ENCODE results near the gene RIT1.

Gene RIT1, protein sequence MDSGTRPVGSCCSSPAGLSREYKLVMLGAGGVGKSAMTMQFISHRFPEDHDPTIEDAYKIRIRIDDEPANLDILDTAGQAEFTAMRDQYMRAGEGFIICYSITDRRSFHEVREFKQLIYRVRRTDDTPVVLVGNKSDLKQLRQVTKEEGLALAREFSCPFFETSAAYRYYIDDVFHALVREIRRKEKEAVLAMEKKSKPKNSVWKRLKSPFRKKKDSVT

DNA sequence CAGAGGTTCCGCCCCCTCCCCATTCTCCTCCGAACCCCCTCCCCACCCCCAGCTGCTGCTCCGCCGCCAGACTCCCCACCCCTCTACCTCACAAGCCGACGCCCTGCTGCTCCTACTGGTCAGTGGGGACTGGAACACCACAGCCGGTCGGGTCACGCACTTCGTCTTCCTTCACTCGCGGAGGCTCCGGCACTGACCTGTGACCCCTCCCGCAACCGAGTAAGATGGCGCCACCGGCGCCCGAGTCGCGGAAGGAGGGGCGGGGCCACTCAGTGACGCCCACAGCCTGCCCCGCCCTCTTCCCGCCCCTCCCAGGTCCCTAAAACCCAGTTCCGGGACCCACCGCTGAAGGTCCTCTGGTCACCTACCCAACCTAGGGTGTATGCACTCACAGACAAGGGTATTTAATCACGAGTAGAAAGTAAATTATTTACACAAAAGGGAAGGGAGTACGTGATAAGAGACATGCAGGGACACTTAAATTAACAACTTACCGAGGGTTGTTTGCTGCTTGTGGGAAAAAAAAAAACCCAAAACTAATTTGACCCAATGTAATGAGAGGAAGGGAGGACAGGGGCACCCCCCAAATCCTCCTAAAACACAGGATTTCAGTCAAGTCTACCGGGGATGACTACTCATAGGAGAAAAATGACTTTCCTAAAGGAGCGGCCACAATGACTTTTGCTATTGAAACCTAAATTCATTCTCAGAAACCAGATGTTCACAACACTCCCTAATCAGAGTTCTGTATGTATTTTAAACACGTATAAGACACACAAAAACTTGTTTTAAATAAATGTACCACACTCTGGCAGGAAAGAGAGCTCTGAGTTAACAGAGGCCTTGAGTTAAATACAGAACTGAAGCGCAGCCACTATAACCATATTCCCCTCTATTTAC, at the start of gene RIT1:
Gene RIT1, minus strand, starts transcription at position 194 of the 900 bp plus-strand sequence. CDS start 588 bp downstream, outside the sequence.
- peaks cover 7% of the 10 kb centered on the region for H3K36me3 ChIP-seq (ENCODE audit: control insufficient read depth, insufficient read depth, low read length)
- no peaks in the 10 kb centered on the region for H3K27me3 ChIP-seq (replicated peaks; ENCODE audit: control insufficient read depth, insufficient read depth, low read length)
- TF ChIP-seq CTCF (IDR thresholded peaks at IDR 0.05; ENCODE audit: insufficient read depth, low read length, poor library complexity, severe bottlenecking) = no peak
- peak; percentile 90 for DNase-seq (ENCODE audit: extremely low read depth, insufficient read length)
- peak within 1 kb of the TSS; percentile 83 for H3K4me3 ChIP-seq (replicated peaks; ENCODE audit: low read depth, low read length)

DNA sequence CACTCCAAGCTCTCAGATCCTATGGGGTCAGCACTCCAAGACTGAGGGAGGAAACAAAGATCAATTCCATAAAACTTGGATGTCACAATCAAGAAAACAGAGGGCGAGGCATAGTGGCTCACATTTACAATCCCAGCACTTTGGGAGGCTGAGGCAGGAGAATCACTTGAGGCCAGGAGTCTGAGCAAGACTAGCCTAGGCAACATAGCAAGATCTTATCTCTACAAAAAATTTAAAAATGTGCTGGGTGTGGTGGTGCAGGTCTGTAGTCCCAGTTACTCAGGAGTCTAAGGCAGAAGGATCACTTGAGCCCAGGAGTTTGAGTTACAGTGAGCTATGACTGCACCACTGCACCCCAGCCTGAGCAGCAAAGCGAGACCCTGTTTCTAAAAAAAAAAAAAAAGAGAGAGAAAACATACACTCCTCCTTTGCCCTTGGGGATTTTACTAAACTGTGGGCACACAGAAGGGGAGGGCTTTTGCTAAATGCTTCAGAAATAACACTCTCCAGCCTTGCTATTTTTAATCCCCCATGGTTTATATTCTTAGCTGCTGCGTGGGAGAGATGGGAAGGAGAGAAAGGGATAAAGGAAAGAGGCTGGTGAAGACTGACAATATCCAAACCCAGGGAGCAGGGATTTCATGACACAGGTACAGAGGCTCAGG, 49.1 kb upstream of the RIT1 start:
- Histone ChIP-seq H3K4me3 (replicated peaks; ENCODE audit: low read depth, low read length) (no peak overlapping the region), H3K36me3 (ENCODE audit: control insufficient read depth, insufficient read depth, low read length) (peaks cover 37% of the 10 kb centered on the region), H3K27me3 (replicated peaks; ENCODE audit: control insufficient read depth, insufficient read depth, low read length) (no peaks in the 10 kb centered on the region)
- no peak for DNase-seq (ENCODE audit: extremely low read depth, insufficient read length)
- TF ChIP-seq CTCF (IDR thresholded peaks at IDR 0.05; ENCODE audit: insufficient read depth, low read length, poor library complexity, severe bottlenecking) = no peak

- Histone ChIP-seq H3K36me3 (ENCODE audit: control insufficient read depth, insufficient read depth, low read length) (peaks cover 34% of the 10 kb centered on the region), H3K27me3 (replicated peaks; ENCODE audit: control insufficient read depth, insufficient read depth, low read length) (no peaks in the 10 kb centered on the region), H3K4me3 (replicated peaks; ENCODE audit: low read depth, low read length) (no peak overlapping the region)
- DNase-seq (ENCODE audit: extremely low read depth, insufficient read length) = no peak
- no peak for TF ChIP-seq CTCF (IDR thresholded peaks at IDR 0.05; ENCODE audit: insufficient read depth, low read length, poor library complexity, severe bottlenecking)
Observed at GRCh38 chr1:155957411-155957915, 46.3 kb upstream of the RIT1 start.

DNA sequence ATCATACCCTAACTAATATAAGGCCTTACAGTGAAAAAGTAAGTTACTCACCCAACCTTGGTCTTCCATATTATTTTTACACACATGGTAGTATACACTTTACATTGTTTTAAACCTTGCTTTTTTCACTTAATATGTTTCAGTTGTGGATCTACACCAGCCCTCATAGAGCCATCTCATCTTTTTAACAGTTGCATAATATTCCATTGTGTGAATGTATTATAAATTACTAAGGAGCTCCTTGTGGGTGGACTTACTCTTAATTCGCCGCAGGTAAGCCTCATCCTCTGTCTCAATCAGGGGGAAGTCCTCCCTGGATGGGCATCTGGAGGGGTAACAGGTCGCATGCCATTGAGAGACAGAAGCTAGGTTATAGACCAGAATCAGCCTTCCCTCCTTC, 43.5 kb upstream of the RIT1 start:
- no peaks in the 10 kb centered on the region for H3K27me3 ChIP-seq (replicated peaks; ENCODE audit: control insufficient read depth, insufficient read depth, low read length)
- peaks cover 46% of the 10 kb centered on the region for H3K36me3 ChIP-seq (ENCODE audit: control insufficient read depth, insufficient read depth, low read length)
- no peak for DNase-seq (ENCODE audit: extremely low read depth, insufficient read length)
- H3K4me3 ChIP-seq (replicated peaks; ENCODE audit: low read depth, low read length) = no peak overlapping the region
- no peak for TF ChIP-seq CTCF (IDR thresholded peaks at IDR 0.05; ENCODE audit: insufficient read depth, low read length, poor library complexity, severe bottlenecking)

DNA sequence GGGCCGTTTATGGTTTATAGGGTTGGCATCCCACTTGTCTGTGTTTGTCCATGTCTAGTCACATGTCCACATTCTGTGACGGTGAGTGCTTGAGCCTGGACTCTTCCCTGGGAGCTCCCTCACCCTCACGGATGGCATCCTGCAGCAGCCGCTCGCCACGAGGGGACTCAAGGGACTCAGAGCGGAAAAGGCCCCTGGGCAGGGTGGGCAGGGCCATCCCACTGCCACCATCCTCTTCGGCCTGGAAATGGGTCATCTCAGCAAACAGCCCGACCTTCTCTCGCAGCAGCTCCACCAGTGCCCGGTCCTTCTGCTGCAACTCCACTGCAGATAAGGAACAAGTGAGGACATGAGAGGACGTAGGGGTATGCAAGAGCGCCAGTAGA, 41.3 kb upstream of the RIT1 start:
- no peak overlapping the region for H3K4me3 ChIP-seq (replicated peaks; ENCODE audit: low read depth, low read length)

More for the DNA sequence above, 41.3 kb upstream of the RIT1 start:
- no peak for TF ChIP-seq CTCF (IDR thresholded peaks at IDR 0.05; ENCODE audit: insufficient read depth, low read length, poor library complexity, severe bottlenecking)
- H3K36me3 ChIP-seq (ENCODE audit: control insufficient read depth, insufficient read depth, low read length) = peaks cover 47% of the 10 kb centered on the region
- DNase-seq (ENCODE audit: extremely low read depth, insufficient read length) = no peak
- no peaks in the 10 kb centered on the region for H3K27me3 ChIP-seq (replicated peaks; ENCODE audit: control insufficient read depth, insufficient read depth, low read length)
